HG03045 (cell line): ENCODE data around the gene MARS1.
"Not testable (repeated sequence)": the region's sequence is repeated elsewhere in the genome, so short reads cannot be mapped to it uniquely, and the experiment has no call there.

Source experiments
- ATAC-seq: cut with Tn5 transposase; IDR thresholded peaks from one replicate; pipeline ENCODE4 v1.9.1; 2021; ENCODE audit warnings: mild to moderate bottlenecking, moderate library complexity; ENCODE audit not compliant: unreplicated experiment

Gene MARS1

GRCh38 chr12:57515408-57515933, 27.6 kb downstream of the MARS1 start:
- no peak for ATAC-seq

DNA sequence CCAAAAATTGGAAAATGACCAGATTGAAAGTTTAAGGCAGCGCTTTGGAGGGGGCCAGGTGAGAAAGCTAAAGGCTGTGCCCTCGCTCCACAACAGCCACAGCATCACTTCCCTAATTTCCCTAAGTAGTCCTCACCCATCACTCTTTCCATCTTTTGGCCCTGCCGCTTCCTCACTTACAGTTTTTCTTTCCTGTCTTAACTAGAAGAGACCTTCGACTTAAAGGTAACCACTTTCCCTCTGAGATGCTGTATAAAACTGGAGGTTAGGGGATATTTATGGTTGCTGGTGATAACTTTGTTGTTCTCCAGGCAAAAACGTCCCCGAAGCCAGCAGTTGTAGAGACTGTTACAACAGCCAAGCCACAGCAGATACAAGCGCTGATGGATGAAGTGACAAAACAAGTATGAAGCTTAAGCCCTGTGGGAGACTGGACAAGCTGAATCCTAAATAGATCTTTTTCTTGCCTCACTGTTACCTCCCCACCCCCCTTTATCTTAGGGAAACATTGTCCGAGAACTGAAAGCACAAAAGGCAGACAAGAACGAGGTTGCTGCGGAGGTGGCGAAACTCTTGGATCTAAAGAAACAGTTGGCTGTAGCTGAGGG, 28.2 kb downstream of the MARS1 start:
- no peak for ATAC-seq

- ATAC-seq = no peak
Observed at GRCh38 chr12:57516617-57517153, 28.8 kb downstream of the MARS1 start.

- ATAC-seq = no peak
Observed at GRCh38 chr12:57517187-57517586, 29.3 kb downstream of the MARS1 start.

DNA sequence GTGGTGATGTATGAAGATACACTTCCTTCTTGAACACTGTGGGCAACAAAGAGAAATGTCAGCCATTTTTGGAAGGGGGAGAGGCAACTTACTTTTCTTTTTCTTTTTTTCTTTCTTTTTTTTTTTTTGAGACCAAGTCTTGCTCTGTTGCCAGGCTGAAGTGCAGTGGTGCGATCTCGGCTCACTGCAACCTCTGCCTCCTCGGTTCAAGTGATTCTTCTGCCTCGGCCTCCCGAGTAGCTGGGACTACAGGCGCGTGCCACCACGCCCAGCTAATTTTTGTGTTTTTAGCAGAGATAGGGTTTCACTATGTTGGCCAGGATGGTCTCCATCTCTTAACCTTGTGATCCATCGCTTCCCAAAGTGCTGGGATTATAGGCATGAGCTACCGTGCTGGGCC, 29.9 kb downstream of the MARS1 start:
- not testable (repeated sequence) for ATAC-seq

DNA sequence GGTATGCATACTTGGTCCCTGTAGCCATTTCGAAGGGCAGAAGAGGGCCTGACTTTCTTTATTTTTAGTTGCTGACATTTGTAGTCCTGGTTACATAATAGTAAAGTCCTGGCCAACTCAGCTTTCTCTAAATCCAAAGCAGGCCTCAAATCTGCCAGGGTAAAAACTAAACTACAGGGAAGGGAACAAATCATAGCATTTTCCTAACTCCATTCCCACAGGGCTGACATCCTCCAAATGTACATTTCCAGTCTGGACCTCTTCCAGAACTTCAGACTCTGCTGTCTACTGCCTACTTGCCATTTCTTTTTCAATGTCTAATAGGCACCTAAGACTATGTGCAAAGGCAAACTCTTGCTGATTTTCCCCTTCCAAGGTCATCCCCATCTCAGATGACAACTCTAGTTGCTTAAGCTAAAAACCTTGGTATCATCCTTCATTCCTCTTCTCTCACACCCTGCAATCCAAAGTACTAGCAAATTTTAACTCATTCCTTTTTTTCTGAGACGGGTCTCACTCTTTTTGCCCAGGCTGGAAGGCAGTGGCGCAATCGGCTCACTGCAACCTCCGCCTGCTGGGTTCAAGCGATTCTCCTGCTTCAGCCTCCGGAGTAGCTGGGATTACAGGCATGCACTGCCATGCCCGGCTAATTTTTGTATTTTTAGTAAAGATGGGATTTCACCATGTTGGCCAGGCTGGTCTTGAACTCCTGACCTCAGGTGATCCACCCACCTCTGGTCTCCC, 30.5 kb downstream of the MARS1 start:
- ATAC-seq = no peak

DNA sequence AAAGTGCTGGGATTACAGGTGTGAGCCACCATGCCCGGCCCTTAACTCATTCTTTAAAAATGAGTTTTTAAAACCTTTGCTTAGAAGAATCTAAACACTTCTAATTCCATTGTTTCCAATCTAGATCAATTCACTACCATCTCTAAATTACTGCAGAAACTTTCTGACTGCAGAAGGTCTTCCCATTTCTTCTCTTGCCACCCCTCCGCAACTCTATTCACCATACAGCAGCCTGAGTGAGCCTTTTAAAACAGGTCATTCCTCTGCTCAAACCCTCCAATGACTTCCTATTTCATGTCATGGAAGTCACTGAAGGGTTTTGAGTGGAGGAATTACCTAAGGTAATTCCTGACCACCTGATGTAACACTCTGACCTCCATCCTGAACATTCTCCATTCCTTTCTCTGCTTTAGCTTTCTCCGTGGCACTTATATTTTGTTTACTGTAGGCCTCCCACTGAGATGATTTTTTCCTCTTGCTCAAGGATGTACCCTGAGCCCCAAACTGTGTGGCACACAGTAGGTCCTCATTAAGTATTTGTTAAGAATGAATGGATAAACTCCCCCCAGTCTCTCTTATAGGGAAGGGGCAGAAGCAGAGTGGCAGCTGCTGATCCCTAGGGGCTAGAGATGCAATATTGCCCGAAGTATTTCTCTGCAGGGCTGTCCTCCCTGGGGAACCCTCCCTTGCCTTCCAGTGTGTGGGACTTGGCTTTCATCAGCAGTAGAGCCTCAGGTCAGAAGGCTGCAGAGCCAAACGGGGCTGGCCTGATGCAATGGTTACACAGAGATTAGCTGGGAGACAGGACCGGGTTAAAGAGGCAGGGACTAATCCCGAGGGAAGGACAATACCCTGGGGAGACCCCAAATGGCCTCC, 31.3 kb downstream of the MARS1 start:
- no peak for ATAC-seq

GRCh38 chr12:57519796-57520052, 31.9 kb downstream of the MARS1 start:
- ATAC-seq = peak; percentile 2

- ATAC-seq = peak; percentile 64
Observed at GRCh38 chr12:57520053-57520818, 32.4 kb downstream of the MARS1 start, which contains the start of gene DDIT3. DDIT3 (minus strand) TSS chr12:57520514; CDS start chr12:57517406, 3,108 bp downstream.

GRCh38 chr12:57521525-57522010, 33.7 kb downstream of the MARS1 start:
- no peak for ATAC-seq

DNA sequence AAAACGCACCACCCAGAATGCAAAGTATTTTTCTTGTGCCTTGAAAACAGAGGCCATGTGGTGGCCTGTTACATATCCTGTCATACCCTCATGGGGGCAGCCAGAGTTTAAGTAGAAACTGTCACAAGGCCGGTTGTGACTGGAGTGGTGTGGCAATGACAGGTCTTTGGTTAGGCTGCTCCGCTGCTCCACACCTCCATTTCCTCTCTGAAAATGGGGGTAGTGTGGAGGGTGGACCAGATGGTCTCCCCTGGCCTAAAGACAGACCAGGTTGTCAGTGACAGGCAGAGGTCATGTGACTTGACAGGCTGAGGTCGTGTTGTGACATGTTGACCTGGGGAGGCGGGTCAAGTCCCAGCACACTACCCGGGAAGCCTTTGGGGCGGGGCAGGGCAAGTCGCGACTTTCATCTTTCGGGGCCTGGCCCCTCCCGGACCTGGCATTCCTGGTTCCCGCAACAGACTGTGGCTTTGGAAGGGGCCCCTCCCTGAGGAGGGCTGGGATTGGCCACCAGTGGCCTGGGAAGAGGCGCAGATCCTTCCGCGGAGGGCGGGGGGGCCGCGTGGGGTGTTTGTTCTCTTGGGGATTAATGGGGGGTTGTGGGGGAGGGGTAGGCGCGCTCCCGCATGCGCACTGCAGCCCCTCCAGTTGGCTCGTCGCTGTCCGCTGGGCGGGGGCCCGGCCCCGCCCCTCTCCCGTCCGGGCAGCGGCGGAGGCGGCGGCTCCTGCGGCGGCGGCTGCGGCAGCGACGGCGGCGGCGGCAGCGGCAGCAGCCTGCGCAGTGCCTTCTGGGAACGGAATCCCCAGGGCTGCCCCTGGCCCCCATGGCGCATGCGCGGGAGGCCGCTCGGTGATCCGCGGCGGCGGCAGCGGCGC, 34.4 kb downstream of the MARS1 start, which contains the start of gene MBD6:
TSS of gene MBD6 (plus strand) at position 814 of the 876 bp plus-strand sequence. CDS start 1,480 bp downstream, outside the sequence.
- peak; percentile 40 for ATAC-seq

- ATAC-seq = no peak
Observed at GRCh38 chr12:57522887-57523705, 35.2 kb downstream of the MARS1 start.

- no peak for ATAC-seq
Observed at GRCh38 chr12:57523706-57524614, 36.1 kb downstream of the MARS1 start.

GRCh38 chr12:57524814-57525614, 37.1 kb downstream of the MARS1 start:
- no peak for ATAC-seq

DNA sequence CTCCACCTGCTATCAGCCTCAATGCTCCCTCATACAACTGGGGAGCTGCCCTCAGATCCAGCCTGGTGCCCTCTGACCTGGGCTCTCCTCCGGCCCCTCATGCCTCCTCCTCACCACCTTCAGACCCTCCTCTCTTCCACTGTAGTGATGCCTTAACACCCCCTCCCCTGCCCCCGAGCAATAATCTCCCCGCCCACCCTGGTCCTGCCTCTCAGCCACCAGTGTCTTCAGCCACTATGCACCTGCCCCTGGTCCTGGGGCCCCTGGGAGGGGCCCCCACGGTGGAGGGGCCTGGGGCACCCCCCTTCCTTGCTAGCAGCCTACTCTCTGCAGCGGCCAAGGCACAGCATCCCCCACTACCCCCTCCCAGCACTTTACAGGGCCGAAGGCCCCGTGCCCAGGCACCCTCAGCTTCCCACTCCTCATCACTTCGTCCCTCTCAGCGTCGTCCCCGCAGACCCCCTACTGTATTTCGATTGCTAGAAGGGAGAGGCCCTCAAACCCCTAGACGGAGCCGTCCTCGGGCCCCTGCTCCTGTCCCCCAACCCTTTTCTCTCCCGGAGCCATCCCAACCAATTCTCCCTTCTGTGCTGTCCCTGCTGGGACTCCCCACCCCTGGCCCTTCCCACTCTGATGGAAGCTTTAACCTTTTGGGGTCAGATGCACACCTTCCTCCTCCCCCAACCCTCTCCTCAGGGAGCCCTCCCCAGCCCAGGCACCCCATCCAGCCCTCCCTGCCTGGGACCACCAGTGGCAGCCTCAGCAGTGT, 37.9 kb downstream of the MARS1 start:
- ATAC-seq = no peak
